ENCODE results near the gene ABCA7.

DNA sequence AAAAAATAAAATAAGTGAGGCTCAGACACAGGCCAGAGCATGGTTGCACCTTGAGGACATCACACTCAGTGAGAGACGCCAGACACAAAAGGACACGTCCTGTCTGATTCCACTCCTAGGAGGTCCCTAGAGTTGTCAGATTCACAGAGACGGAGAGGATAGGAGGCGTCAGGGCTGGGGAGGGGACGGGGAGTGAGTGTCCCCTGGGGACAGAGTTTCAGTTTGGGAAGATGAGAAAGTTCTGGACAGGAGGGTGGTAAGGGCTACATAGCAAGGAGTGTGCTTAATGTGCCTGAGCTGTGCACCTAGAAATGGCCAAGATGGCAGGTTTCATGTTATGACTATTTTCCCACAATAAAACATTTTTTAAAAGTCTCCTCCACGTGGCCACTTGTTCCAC lies 41.8 kb upstream of the ABCA7 start:
- no peak for TF ChIP-seq POLR2A (IDR thresholded peaks at IDR 0.05; ENCODE audit: control extremely low read depth in 1 of 2, low read depth in 2 of 2, low read length in 2 of 2)
- no peak for TF ChIP-seq GABPA (IDR thresholded peaks at IDR 0.05; ENCODE audit: borderline replicate concordance, insufficient read depth, low read length)
- no peak for TF ChIP-seq JUND (IDR thresholded peaks at IDR 0.05; ENCODE audit: low read length)
- TF ChIP-seq, protein P1, sequence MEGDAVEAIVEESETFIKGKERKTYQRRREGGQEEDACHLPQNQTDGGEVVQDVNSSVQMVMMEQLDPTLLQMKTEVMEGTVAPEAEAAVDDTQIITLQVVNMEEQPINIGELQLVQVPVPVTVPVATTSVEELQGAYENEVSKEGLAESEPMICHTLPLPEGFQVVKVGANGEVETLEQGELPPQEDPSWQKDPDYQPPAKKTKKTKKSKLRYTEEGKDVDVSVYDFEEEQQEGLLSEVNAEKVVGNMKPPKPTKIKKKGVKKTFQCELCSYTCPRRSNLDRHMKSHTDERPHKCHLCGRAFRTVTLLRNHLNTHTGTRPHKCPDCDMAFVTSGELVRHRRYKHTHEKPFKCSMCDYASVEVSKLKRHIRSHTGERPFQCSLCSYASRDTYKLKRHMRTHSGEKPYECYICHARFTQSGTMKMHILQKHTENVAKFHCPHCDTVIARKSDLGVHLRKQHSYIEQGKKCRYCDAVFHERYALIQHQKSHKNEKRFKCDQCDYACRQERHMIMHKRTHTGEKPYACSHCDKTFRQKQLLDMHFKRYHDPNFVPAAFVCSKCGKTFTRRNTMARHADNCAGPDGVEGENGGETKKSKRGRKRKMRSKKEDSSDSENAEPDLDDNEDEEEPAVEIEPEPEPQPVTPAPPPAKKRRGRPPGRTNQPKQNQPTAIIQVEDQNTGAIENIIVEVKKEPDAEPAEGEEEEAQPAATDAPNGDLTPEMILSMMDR (IDR thresholded peaks at IDR 0.05; ENCODE audit: control extremely low read depth in 1 of 3, insufficient read depth in 1 of 3, low read depth in 1 of 3, low read length in 3 of 3), result no peak
- TF ChIP-seq ZNF274 (IDR thresholded peaks at IDR 0.05; ENCODE audit: borderline replicate concordance, extremely low read depth, low read length), result no peak
- no peak for TF ChIP-seq SIN3A (conservative IDR thresholded peaks at IDR 0.05 in 1 of 2, IDR thresholded peaks at IDR 0.05 in 1 of 2; ENCODE audit: low read depth in 1 of 2, low read length in 2 of 2)
- no peak for TF ChIP-seq RFX5 (IDR thresholded peaks at IDR 0.05; ENCODE audit: borderline replicate concordance, low read depth, low read length)
- TF ChIP-seq SUZ12 (IDR thresholded peaks at IDR 0.05; ENCODE audit: low read length), result no peak
- no peak for TF ChIP-seq SP1 (IDR thresholded peaks at IDR 0.05; ENCODE audit: low read depth, low read length)
- TF ChIP-seq KDM5A (IDR thresholded peaks at IDR 0.05; ENCODE audit: low read length), result no peak
- no peak for TF ChIP-seq POLR2AphosphoS5 (IDR thresholded peaks at IDR 0.05; ENCODE audit: low read depth, low read length)
- no peak for TF ChIP-seq RAD21 (IDR thresholded peaks at IDR 0.05 in 1 of 2, conservative IDR thresholded peaks at IDR 0.05 in 1 of 2; ENCODE audit: low read depth in 2 of 2, low read length in 2 of 2)
